Hepatocyte (in vitro differentiated cells): ENCODE results near the gene STIM1.
A peak's percentile ranks its signal among the peaks of the same experiment; 100 is the strongest.

Experiments used
- EZH2 ChIP-seq: fragments of 200-600 bp; sonication (generic); IDR thresholded peaks from 2 replicates; pipeline ENCODE4 v1.6.1; 2016; ENCODE audit warnings: antibody characterized with exemption, mild to moderate bottlenecking, borderline replicate concordance
- EZH2phosphoT487 ChIP-seq: fragments of 200-600 bp; sonication (generic); IDR thresholded peaks from one replicate; pipeline ENCODE4 v1.6.1; 2018; ENCODE audit warnings: antibody characterized with exemption, mild to moderate bottlenecking, low read depth, moderate library complexity; ENCODE audit not compliant: unreplicated experiment, severe bottlenecking
- TF ChIP-seq, protein P1 (sequence below): fragments of 200-600 bp; sonication (generic); IDR thresholded peaks from 2 replicates; pipeline ENCODE4 v1.5.1; 2016; ENCODE audit warnings: antibody characterized with exemption, mild to moderate bottlenecking; ENCODE audit not compliant: poor library complexity

GRCh38 chr11:3854977-3855807 is at the start of gene STIM1:
- TF ChIP-seq, protein P1, sequence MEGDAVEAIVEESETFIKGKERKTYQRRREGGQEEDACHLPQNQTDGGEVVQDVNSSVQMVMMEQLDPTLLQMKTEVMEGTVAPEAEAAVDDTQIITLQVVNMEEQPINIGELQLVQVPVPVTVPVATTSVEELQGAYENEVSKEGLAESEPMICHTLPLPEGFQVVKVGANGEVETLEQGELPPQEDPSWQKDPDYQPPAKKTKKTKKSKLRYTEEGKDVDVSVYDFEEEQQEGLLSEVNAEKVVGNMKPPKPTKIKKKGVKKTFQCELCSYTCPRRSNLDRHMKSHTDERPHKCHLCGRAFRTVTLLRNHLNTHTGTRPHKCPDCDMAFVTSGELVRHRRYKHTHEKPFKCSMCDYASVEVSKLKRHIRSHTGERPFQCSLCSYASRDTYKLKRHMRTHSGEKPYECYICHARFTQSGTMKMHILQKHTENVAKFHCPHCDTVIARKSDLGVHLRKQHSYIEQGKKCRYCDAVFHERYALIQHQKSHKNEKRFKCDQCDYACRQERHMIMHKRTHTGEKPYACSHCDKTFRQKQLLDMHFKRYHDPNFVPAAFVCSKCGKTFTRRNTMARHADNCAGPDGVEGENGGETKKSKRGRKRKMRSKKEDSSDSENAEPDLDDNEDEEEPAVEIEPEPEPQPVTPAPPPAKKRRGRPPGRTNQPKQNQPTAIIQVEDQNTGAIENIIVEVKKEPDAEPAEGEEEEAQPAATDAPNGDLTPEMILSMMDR, result peak; percentile 96
- no peak for TF ChIP-seq EZH2
- no peak for TF ChIP-seq EZH2phosphoT487
